HepG2 (cell line): Measurements from ENCODE around the gene EPHA3.

ENCODE experiments used
- CTCF ChIP-seq: sonication (generic); formaldehyde crosslinking; IDR thresholded peaks from 2 replicates; pipeline ENCODE4 v1.5.0; 2020; ENCODE audit warnings: mild to moderate bottlenecking, missing genetic modification reagents, moderate library complexity
- ELF1 ChIP-seq: sonication (generic); formaldehyde crosslinking; IDR thresholded peaks from 2 replicates; pipeline ENCODE4 v1.4.0; 2020; ENCODE audit warnings: missing genetic modification reagents
- JUNB ChIP-seq: sonication (generic); formaldehyde crosslinking; IDR thresholded peaks from 2 replicates; pipeline ENCODE4 v1.8.0; 2022; ENCODE audit warnings: missing genetic modification reagents, mild to moderate bottlenecking, borderline replicate concordance
- RBAK ChIP-seq: sonication (generic); formaldehyde crosslinking; IDR thresholded peaks from 2 replicates; pipeline ENCODE4 v1.5.1; 2020; ENCODE audit warnings: mild to moderate bottlenecking, missing genetic modification reagents
- TCF7L2 ChIP-seq: IDR thresholded peaks from 2 replicates; pipeline ENCODE4 v1.6.1; 2011; ENCODE audit warnings: mild to moderate bottlenecking, low read depth, low read length, moderate library complexity
- ZNF138 ChIP-seq: sonication (generic); formaldehyde crosslinking; IDR thresholded peaks from 2 replicates; pipeline ENCODE4 v1.5.0; 2020; ENCODE audit warnings: mild to moderate bottlenecking, low read depth, missing genetic modification reagents

GRCh38 chr3:89380016-89380415, 272.6 kb downstream of the EPHA3 start:
- TF ChIP-seq TCF7L2 (no peak), RBAK (no peak), ELF1 (CRISPR knock-in tag) (no peak), CTCF (CRISPR knock-in tag) (no peak), JUNB (no peak), ZNF138 (no peak)
